ENCODE measurements around the gene GTF2B.
"Not testable (repeated sequence)": the region's sequence is repeated elsewhere in the genome, so short reads cannot be mapped to it uniquely, and the experiment has no call there.

GTF2B gene

DNA sequence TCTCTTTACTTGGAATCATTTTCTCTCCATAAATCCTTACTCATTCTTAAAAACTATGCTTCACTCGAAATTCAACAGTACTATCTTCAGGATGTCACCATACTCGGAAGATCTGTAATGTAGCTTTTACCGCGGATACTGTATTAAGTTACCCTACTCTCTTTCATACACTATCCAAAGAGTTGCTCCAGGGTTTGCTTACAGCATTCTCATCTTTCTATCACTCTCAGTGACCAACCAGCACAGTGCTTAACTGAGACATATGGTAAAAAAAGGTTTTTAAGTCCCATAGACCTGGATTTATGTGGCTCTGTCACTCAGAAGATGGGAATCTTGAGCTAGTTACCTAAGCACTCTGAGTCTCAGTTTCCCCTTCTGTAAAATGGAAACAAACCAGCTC is 15.8 kb downstream of the GTF2B start:
- no peaks in the 10 kb centered on the region for H3K27me3 Mint-ChIP-seq (ENCODE audit: low read depth)
- no peak overlapping the region for H3K27ac Mint-ChIP-seq
- H3K36me3 Mint-ChIP-seq (ENCODE audit: low read depth), result peaks cover 21% of the 10 kb centered on the region
- H3K4me3 Mint-ChIP-seq, result no peak overlapping the region
- H3K9me3 Mint-ChIP-seq, result no peaks in the 10 kb centered on the region
- no peak for DNase-seq (ENCODE audit: low spot score)
- peaks cover 11% of the 10 kb centered on the region for H3K4me1 Mint-ChIP-seq (ENCODE audit: low read depth)

DNA sequence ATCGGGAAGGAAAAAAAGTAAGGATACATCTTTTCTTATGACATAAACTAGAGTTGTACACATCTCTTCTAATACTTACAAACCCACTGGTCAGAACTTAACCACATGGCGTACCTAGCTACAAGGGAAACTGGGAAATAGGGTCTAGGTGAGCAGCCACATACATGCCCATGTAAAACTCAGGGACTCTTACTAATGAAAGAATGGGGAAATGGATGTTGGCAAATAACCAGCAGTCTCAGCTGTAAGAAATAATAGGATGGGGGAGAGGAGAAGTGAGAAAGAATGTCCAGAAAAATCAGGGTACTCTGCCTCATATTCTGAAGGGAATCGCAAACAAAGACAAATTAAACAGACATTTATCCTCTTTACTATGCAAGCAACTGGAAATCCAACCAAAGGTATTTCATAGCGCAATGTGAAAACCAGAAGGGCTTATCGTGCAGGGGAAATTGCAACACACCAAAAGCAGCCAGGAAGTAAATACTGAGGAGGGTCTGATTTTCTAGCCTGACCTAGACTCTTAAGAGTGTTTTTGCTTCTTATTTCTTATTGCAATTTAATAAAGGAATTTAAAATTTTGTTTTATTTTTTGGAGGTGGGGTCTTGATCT is 17.5 kb downstream of the GTF2B start:
- H3K27ac Mint-ChIP-seq, result no peak overlapping the region
- H3K4me1 Mint-ChIP-seq (ENCODE audit: low read depth), result peaks cover 14% of the 10 kb centered on the region
- no peak for DNase-seq (ENCODE audit: low spot score)
- H3K27me3 Mint-ChIP-seq (ENCODE audit: low read depth), result no peaks in the 10 kb centered on the region
- no peaks in the 10 kb centered on the region for H3K9me3 Mint-ChIP-seq
- H3K4me3 Mint-ChIP-seq, result no peak overlapping the region
- H3K36me3 Mint-ChIP-seq (ENCODE audit: low read depth), result peaks cover 19% of the 10 kb centered on the region

DNA sequence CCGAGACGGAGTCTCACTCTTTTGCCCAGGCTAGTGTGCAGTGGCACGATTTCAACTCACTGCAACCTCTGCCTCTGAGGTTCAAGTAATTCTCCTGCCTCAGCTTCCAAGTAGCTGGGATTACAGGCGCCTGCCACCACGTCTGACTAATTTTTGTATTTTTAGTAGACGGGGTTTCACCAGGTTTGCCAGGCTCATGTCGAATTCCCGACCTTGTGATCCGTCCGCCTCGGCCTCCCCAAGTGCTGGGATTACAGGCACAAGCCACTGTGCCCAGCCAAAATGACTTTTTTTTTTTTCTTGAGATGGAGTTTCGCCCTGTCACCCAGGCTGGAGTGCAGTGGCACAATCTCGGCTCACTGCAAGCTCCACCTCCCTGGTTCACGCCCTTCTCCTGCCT is 21.7 kb downstream of the GTF2B start:
- DNase-seq (ENCODE audit: low spot score); H3K4me3 Mint-ChIP-seq; H3K27me3 Mint-ChIP-seq (ENCODE audit: low read depth); H3K27ac Mint-ChIP-seq; H3K9me3 Mint-ChIP-seq: not testable (repeated sequence)
- Mint-ChIP-seq H3K36me3 (ENCODE audit: low read depth) (peaks cover 18% of the 10 kb centered on the region), H3K4me1 (ENCODE audit: low read depth) (peaks cover 27% of the 10 kb centered on the region)

DNA sequence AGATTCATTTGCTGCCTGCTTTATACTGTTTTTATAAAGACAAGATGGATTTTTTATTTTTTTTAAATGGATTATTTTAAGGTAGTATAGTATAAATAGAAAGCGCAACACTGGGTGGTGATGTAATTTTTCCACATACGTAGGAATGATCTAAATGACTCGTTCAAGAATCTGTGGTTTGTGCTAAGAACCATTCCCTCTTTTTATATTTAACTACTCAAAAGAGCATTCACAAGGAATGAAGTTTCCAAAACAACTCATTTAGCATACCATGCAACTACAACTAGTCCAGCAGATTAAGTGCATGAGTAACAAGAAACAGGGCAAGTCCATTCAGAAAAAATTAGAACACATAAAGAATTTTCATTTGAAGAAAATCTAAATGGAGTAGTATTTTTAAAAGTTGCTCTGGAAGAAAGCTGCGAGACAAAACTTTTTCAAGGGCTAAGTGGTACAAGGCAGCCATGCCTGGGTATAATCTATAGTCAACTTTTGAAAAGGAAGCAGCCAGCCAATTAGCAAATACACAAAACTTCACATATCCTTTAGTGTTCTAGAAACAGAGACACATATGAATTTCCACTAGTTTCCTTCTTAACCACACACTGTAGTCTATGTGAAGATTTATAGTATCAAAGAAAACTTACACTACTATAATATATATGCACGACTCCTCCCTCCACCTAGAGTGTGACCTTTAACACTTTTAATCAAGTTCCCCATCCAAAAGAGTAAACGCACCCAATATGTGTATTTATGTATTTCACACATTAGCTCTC is 23.4 kb downstream of the GTF2B start:
- H3K4me3 Mint-ChIP-seq, result peak overlapping the region; percentile 32
- DNase-seq (ENCODE audit: low spot score), result no peak
- H3K4me1 Mint-ChIP-seq (ENCODE audit: low read depth), result peaks cover 22% of the 10 kb centered on the region

DNA sequence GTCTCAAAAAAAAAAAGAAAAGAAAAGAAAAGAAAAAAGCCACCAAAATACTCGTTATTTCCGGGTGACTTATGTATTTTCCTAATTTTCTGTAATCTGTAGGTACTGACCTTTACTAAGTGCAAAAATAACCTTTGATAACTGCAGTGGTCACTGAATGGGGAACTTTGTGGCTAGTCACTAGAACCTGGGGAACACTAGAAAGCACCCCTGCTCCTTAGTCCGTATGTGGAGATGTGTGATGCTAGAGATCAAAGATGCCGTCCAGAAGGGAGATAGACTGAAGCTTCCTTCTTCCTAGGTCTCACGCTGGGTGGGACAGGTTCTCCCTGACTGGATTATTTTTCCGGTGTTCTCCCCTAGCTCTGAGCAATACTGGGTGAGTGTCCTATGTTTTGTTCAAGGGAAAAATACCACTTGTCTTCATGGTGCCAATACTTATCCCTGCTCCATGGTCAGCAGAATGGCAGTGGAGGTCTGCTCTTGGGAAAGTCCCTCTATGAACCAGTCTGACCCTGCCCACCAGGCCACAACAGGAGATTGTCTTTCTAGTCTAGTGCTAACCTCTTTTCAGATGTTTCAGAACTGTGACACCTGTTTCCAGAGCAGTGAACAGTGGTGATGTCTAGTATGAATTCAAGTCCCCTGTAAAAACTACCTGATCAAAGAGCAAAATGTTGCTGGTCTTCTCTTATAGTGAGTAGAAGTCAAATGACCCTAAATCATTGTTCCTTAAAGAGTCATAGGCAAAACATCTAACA is 39.9 kb downstream of the GTF2B start:
- H3K27ac Mint-ChIP-seq, result no peak overlapping the region
- no peaks in the 10 kb centered on the region for H3K27me3 Mint-ChIP-seq (ENCODE audit: low read depth)
- DNase-seq (ENCODE audit: low spot score), result no peak
- no peaks in the 10 kb centered on the region for H3K9me3 Mint-ChIP-seq
- peaks cover 31% of the 10 kb centered on the region for H3K36me3 Mint-ChIP-seq (ENCODE audit: low read depth)
- H3K4me1 Mint-ChIP-seq (ENCODE audit: low read depth), result no peaks in the 10 kb centered on the region
- no peak overlapping the region for H3K4me3 Mint-ChIP-seq

More for the DNA sequence above, 23.4 kb downstream of the GTF2B start:
- peaks cover 22% of the 10 kb centered on the region for H3K36me3 Mint-ChIP-seq (ENCODE audit: low read depth)
- H3K9me3 Mint-ChIP-seq, result no peaks in the 10 kb centered on the region
- H3K27ac Mint-ChIP-seq, result peak overlapping the region; percentile 62
- no peaks in the 10 kb centered on the region for H3K27me3 Mint-ChIP-seq (ENCODE audit: low read depth)

DNA sequence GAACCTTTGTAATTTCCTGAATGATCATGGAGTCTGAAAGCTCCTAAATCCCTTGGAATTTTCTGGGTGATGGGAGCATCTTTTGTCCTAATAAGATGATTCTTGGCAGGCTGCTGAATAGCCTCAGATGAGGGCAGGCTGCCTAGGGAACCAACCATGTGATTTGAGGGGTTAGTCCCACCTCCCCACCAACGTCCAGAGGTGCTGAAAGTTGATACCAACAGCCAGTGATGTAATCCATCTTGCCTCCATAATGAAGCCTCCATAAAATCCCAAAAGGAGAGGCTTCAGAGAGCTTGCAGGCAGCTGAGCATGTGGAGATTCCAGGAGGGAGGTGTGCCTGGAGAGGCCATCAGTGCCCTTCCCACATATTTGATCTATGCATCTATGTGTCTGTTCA is 43.7 kb downstream of the GTF2B start:
- no peak for DNase-seq (ENCODE audit: low spot score)
- Mint-ChIP-seq H3K36me3 (ENCODE audit: low read depth) (peaks cover 8% of the 10 kb centered on the region), H3K27ac (no peak overlapping the region), H3K4me3 (no peak overlapping the region), H3K27me3 (ENCODE audit: low read depth) (no peaks in the 10 kb centered on the region), H3K9me3 (no peaks in the 10 kb centered on the region), H3K4me1 (ENCODE audit: low read depth) (no peaks in the 10 kb centered on the region)

DNA sequence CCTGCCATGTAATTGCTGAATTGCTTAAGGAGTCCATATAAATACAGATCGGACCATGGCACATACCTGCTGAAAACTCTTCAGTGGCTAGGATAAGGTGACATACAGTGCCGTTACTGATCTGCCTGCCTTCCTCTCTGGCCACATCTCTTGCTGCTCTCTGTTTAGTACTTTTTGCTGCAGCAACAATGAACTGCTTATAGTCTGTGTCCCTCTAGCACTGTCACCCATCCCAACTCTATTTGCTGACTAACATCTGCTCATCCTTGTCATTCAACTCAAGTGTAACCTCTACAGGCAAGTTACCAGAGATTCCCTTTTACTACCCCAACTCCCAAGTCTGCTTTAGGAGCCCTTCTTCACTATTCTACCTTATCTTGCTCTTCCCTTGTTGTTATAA is 65.6 kb downstream of the GTF2B start:
- Mint-ChIP-seq H3K9me3 (no peaks in the 10 kb centered on the region), H3K4me1 (ENCODE audit: low read depth) (no peaks in the 10 kb centered on the region), H3K4me3 (no peak overlapping the region), H3K27me3 (ENCODE audit: low read depth) (no peaks in the 10 kb centered on the region), H3K36me3 (ENCODE audit: low read depth) (peaks cover 5% of the 10 kb centered on the region), H3K27ac (no peak overlapping the region)
- no peak for DNase-seq (ENCODE audit: low spot score)

DNA sequence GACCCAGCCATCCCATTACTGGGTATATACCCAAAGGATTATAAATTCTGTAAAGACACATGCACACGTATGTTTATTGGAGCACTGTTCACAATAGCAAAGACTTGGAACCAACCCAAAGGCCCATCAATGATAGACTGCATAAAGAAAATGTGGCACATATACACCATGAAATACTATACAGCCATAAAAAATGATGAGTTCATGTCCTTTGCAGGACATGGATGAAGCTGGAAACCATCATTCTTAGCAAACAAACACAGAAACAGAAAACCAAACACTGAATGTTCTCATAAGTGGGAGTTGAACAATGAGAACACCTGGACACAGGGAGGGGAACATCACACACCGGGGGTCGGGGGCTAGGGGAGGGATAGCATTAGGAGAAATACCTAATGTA is 71.7 kb downstream of the GTF2B start:
- H3K4me3 Mint-ChIP-seq; H3K4me1 Mint-ChIP-seq (ENCODE audit: low read depth): not testable (repeated sequence)
- peaks cover 29% of the 10 kb centered on the region for H3K36me3 Mint-ChIP-seq (ENCODE audit: low read depth)

DNA sequence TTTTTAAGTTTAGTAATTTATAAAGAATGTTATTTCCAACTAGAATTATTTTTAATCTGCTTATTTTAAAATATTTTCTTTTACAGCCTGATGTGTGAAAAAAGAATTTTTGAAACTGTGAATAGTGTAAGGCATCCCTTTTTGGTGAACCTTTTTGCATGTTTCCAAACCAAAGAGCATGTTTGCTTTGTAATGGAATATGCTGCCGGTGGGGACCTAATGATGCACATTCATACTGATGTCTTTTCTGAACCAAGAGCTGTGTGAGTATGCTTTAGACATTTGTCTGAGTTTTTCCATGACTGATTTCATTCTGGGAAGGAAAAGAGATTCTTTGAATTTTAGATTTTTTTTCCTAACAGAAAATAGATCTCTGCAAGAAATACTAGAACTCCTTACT is 77.9 kb downstream of the GTF2B start:
- no peak for DNase-seq (ENCODE audit: low spot score)
- Mint-ChIP-seq H3K9me3 (no peaks in the 10 kb centered on the region), H3K4me1 (ENCODE audit: low read depth) (peaks cover 7% of the 10 kb centered on the region), H3K27me3 (ENCODE audit: low read depth) (no peaks in the 10 kb centered on the region), H3K27ac (no peak overlapping the region), H3K4me3 (no peak overlapping the region), H3K36me3 (ENCODE audit: low read depth) (peaks cover 26% of the 10 kb centered on the region)

More for the DNA sequence above, 71.7 kb downstream of the GTF2B start:
- not testable (repeated sequence) for H3K27me3 Mint-ChIP-seq (ENCODE audit: low read depth); H3K9me3 Mint-ChIP-seq; DNase-seq (ENCODE audit: low spot score); H3K27ac Mint-ChIP-seq

DNA sequence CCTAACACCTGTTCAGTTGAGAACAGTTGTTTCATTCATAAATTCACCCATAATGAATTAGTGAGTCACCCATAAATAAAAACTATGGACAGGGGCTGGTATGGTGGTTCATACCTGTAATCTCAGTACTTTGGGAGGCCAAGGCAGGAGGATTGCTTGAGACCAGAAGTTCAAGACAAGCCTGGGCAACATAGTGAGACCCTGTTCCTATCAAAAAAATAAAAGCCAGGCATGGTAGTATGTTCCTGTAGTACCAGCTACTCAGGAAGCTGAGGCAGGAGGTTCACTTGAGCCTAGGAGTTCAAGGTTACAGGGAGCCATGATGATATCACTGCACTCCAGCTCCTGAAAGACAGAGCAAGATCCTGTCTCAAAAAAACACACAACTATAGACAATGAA is 79.0 kb downstream of the GTF2B start:
- H3K4me3 Mint-ChIP-seq, result no peak overlapping the region
- H3K27me3 Mint-ChIP-seq (ENCODE audit: low read depth), result no peaks in the 10 kb centered on the region
- no peak for DNase-seq (ENCODE audit: low spot score)
- H3K36me3 Mint-ChIP-seq (ENCODE audit: low read depth), result peaks cover 19% of the 10 kb centered on the region
- peaks cover 7% of the 10 kb centered on the region for H3K4me1 Mint-ChIP-seq (ENCODE audit: low read depth)
- H3K9me3 Mint-ChIP-seq, result no peaks in the 10 kb centered on the region
- H3K27ac Mint-ChIP-seq, result no peak overlapping the region

DNA sequence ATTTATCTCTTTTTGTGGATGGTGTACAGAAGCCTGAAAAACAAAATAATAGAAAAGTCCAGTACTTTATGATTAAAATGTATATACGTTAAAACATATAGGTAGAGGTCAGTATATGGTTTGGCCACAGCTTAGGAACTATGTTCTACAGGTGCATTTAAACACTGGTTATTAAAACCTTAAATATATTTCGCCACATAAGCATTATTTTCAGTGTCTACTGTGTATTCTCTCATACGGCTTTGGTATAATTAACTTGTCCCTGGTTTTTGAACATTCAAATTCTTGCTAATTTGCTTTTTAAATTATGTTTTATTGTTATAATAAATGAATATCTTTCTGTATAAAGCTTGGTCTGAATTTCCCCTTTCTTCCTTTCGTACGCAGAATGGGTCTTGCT is 87.9 kb downstream of the GTF2B start:
- Mint-ChIP-seq H3K9me3 (peaks cover 6% of the 10 kb centered on the region), H3K27me3 (ENCODE audit: low read depth) (no peaks in the 10 kb centered on the region), H3K4me3 (no peak overlapping the region), H3K27ac (no peak overlapping the region), H3K4me1 (ENCODE audit: low read depth) (peaks cover 10% of the 10 kb centered on the region), H3K36me3 (ENCODE audit: low read depth) (peaks cover 50% of the 10 kb centered on the region)
- DNase-seq (ENCODE audit: low spot score), result no peak

DNA sequence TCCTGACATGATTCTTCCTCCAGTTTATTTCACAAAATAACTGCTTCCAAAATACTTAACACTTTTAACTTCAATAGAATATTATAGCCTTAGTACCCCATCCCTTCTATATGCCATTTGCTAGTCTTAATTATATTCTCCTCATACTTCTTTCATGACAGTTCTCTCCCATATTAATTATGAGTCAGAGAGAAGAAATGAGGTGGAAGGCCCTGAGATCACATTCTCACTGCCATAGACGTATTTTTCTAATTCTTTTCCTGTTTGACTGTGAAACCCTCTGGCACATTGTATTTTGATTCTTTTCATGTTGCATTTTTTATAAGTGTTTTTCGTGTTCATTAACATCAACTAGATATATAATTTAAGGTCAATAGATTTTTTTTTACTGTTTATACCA is 88.4 kb downstream of the GTF2B start:
- Mint-ChIP-seq H3K9me3 (peaks cover 6% of the 10 kb centered on the region), H3K4me3 (no peak overlapping the region), H3K27me3 (ENCODE audit: low read depth) (no peaks in the 10 kb centered on the region), H3K4me1 (ENCODE audit: low read depth) (peaks cover 10% of the 10 kb centered on the region), H3K36me3 (ENCODE audit: low read depth) (peaks cover 51% of the 10 kb centered on the region), H3K27ac (no peak overlapping the region)
- DNase-seq (ENCODE audit: low spot score), result no peak
